SU-DHL-6 (cell line): ENCODE results near the gene CD9.

ENCODE experiments used
- H2AFZ ChIP-seq: fragments of 200-600 bp; sonication (generic); 2 replicates; pipeline ENCODE4 v1.6.1; 2014; ENCODE audit warnings: low read depth, mild to moderate bottlenecking, moderate library complexity, mixed read lengths, antibody characterized with exemption, low read length; ENCODE audit not compliant: severe bottlenecking
- H3F3A ChIP-seq: fragments of 200-600 bp; shearing (Covaris generic); 2 replicates; pipeline ENCODE4 v1.6.0; 2016; ENCODE audit warnings: antibody characterized with exemption, mild to moderate bottlenecking; ENCODE audit not compliant: insufficient read depth
- H3K27ac ChIP-seq: fragments of 200-600 bp; sonication (generic); 2 replicates; pipeline ENCODE4 v1.5.1; 2016; ENCODE audit warnings: low read depth, mild to moderate bottlenecking, low read length, moderate library complexity, mixed read lengths
- H3K27me3 ChIP-seq: fragments of 200-600 bp; sonication (generic), shearing (Covaris generic); 2 replicates; pipeline ENCODE4 v1.6.0; 2014; ENCODE audit warnings: mild to moderate bottlenecking, low read length
- H3K36me3 ChIP-seq: fragments of 200-600 bp; sonication (generic); 2 replicates; pipeline ENCODE4 v1.6.1; 2014; ENCODE audit warnings: mild to moderate bottlenecking, low read length, mixed read lengths
- H3K4me2 ChIP-seq: fragments of 300-600, 200-600 bp; shearing (Covaris generic), sonication (generic); 2 replicates; pipeline ENCODE4 v1.6.0; 2014; ENCODE audit warnings: low read length, low read depth, mild to moderate bottlenecking; ENCODE audit not compliant: poor library complexity, severe bottlenecking
- H3K4me3 ChIP-seq: fragments of 200-600 bp; sonication (generic); 2 replicates; pipeline ENCODE4 v1.5.1; 2014; ENCODE audit warnings: antibody characterized with exemption, low read length, mild to moderate bottlenecking, mixed read lengths; ENCODE audit not compliant: insufficient read depth, poor library complexity, severe bottlenecking
- H3K79me2 ChIP-seq: fragments of 200-600 bp; sonication (generic); 2 replicates; pipeline ENCODE4 v1.6.1; 2014; ENCODE audit warnings: mild to moderate bottlenecking, low read length, moderate library complexity; ENCODE audit not compliant: insufficient read depth
- H3K9ac ChIP-seq: fragments of 200-600 bp; sonication (generic); 2 replicates; pipeline ENCODE4 v1.7.0; 2014; ENCODE audit warnings: mild to moderate bottlenecking, low read length
- H3K9me2 ChIP-seq: fragments of 200-600 bp; sonication (generic); replicated peaks from 2 replicates; pipeline ENCODE4 v1.6.1; 2014; ENCODE audit warnings: low read length; ENCODE audit not compliant: insufficient read depth
- H3K9me3 ChIP-seq: fragments of 200-600 bp; sonication (generic); 2 replicates; pipeline ENCODE4 v1.6.1; 2014; ENCODE audit warnings: low read length, mixed read lengths; ENCODE audit not compliant: insufficient read depth
- H4K20me1 ChIP-seq: fragments of 200-600 bp; sonication (generic); 2 replicates; pipeline ENCODE4 v1.6.1; 2014; ENCODE audit warnings: low read depth, mild to moderate bottlenecking, antibody characterized with exemption, low read length, moderate library complexity, mixed read lengths
- CTCF ChIP-seq: fragments of 200-600 bp; sonication (generic); IDR thresholded peaks from one replicate; pipeline ENCODE4 v1.5.1; 2017; ENCODE audit warnings: antibody characterized with exemption, mild to moderate bottlenecking, low read length, moderate library complexity; ENCODE audit not compliant: insufficient read depth, poor library complexity, severe bottlenecking
- EZH2phosphoT487 ChIP-seq: fragments of 200-600 bp; sonication (generic), shearing (Covaris generic); conservative IDR thresholded peaks from 2 replicates; pipeline ENCODE4 v1.6.1; 2018; ENCODE audit warnings: mild to moderate bottlenecking, antibody characterized with exemption, low read length, moderate library complexity, mixed read lengths

The CD9 gene

DNA sequence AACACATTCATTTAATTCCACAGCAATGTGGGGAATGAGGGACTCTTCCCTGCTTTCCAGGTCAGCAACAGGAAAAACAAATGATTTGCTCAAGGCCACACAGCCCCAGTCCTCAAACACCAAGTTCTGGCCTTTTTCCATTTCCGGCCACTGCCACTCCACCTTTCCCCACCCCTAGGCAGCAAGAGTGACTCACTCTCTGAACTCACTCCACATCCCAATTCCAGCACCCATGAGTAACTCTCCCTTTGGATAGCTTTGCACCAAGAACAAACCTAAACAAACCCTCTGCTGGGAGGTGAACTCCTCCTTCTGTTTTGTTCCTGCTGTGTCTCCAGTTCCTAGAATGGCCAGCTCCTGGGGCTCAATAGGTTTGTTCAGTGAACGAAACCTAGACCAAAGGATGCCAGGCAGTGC is 79.9 kb downstream of the CD9 start:
- H3K27ac ChIP-seq, result no peak overlapping the region
- H2AFZ ChIP-seq, result no peak overlapping the region
- no peaks in the 10 kb centered on the region for H3K27me3 ChIP-seq
- H3K4me3 ChIP-seq, result no peak overlapping the region
- H3K9me2 ChIP-seq, result no peaks in the 10 kb centered on the region
- TF ChIP-seq CTCF (no peak), EZH2phosphoT487 (no peak)
- no peaks in the 10 kb centered on the region for H4K20me1 ChIP-seq
- no peaks in the 10 kb centered on the region for H3K79me2 ChIP-seq
- H3F3A ChIP-seq, result no peaks in the 10 kb centered on the region
- H3K4me2 ChIP-seq, result no peak overlapping the region
- no peaks in the 10 kb centered on the region for H3K9me3 ChIP-seq
- no peak overlapping the region for H3K9ac ChIP-seq
- H3K36me3 ChIP-seq, result no peaks in the 10 kb centered on the region

DNA sequence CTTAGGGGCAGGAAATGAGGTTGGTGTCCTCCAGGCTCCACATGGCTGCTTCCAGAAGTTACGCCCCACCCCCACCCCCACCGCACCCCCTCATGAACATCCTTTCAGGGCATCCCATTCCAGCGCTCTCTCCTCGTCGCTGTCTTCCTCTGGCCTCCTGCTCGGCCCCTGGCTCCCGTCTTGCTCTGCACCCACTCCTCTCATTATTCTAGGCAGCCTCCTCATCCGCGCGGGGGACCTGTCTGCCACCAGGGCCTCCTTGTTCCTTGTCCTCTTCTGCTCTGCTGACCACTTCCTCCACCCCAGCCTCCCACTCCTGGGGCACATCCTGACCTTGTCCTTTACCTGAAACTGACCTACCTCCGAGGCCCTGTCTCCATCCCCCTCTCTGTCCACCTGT is 80.5 kb downstream of the CD9 start:
- H3K9ac ChIP-seq, result no peak overlapping the region
- TF ChIP-seq EZH2phosphoT487 (no peak), CTCF (no peak)
- no peaks in the 10 kb centered on the region for H3K9me3 ChIP-seq
- H3K79me2 ChIP-seq, result no peaks in the 10 kb centered on the region
- no peak overlapping the region for H3K4me2 ChIP-seq
- H4K20me1 ChIP-seq, result no peaks in the 10 kb centered on the region
- no peak overlapping the region for H2AFZ ChIP-seq
- H3K4me3 ChIP-seq, result no peak overlapping the region
- H3K36me3 ChIP-seq, result no peaks in the 10 kb centered on the region
- H3K27ac ChIP-seq, result no peak overlapping the region
- H3F3A ChIP-seq, result no peaks in the 10 kb centered on the region
- H3K9me2 ChIP-seq, result no peaks in the 10 kb centered on the region
- H3K27me3 ChIP-seq, result no peaks in the 10 kb centered on the region

- no peak overlapping the region for H2AFZ ChIP-seq
Observed at GRCh38 chr12:6281081-6281809, 81.0 kb downstream of the CD9 start.

More at GRCh38 chr12:6281081-6281809, 81.0 kb downstream of the CD9 start:
- Histone ChIP-seq H3K9ac (no peak overlapping the region), H3K27me3 (no peaks in the 10 kb centered on the region), H3K4me2 (no peak overlapping the region), H4K20me1 (no peaks in the 10 kb centered on the region), H3K9me3 (no peaks in the 10 kb centered on the region), H3F3A (no peaks in the 10 kb centered on the region), H3K27ac (no peak overlapping the region), H3K9me2 (no peaks in the 10 kb centered on the region), H3K79me2 (no peaks in the 10 kb centered on the region), H3K36me3 (no peaks in the 10 kb centered on the region), H3K4me3 (no peak overlapping the region)
- TF ChIP-seq EZH2phosphoT487 (no peak), CTCF (no peak)
